MG63 (cell line): ENCODE measurements around the gene SLC15A4. TPM values are rescaled to one million over a fixed set of nuclear protein-coding genes. Genes with fewer than 3 reads are reported as not detected.

Source experiments
- DNase-seq: peaks from one replicate; pipeline ENCODE4 v3.0.0-alpha.2; 2020
- H3K27me3 ChIP-seq: fragments of 250-450 bp; sonication (Bioruptor Pico); 2 replicates; pipeline ENCODE4 v1.5.1; 2020; ENCODE audit warnings: mild to moderate bottlenecking, moderate library complexity
- H3K36me3 ChIP-seq: fragments of 250-450 bp; sonication (Bioruptor Pico); 2 replicates; pipeline ENCODE4 v1.5.1; 2020; ENCODE audit warnings: mild to moderate bottlenecking, moderate library complexity
- H3K4me3 ChIP-seq: fragments of 250-450 bp; sonication (Bioruptor Pico); 2 replicates; pipeline ENCODE4 v1.5.1; 2020; ENCODE audit warnings: mild to moderate bottlenecking, moderate library complexity
- H3K9me3 ChIP-seq: fragments of 250-450 bp; sonication (Bioruptor Pico); 2 replicates; pipeline ENCODE4 v1.5.1; 2020; ENCODE audit warnings: mild to moderate bottlenecking, moderate library complexity
- total RNA-seq: library from RNA; depleted of rRNA; stranded (reverse); fragments of >200 nt; shearing (Covaris generic); gene quantifications from 2 replicates; pipeline ENCODE4 v1.2.3, GENCODE V29; 2014; ENCODE audit warnings: low replicate concordance; rRNA removed

The SLC15A4 gene
- total RNA-seq, 1 experiment from 2014 or later, result 26.9 TPM

GRCh38 chr12:128755566-128755965 lies 68.2 kb downstream of the SLC15A4 start:
- Histone ChIP-seq H3K9me3 (no peaks in the 10 kb centered on the region), H3K27me3 (no peaks in the 10 kb centered on the region), H3K36me3 (no peaks in the 10 kb centered on the region), H3K4me3 (no peak overlapping the region)
- DNase-seq, result no peak

DNA sequence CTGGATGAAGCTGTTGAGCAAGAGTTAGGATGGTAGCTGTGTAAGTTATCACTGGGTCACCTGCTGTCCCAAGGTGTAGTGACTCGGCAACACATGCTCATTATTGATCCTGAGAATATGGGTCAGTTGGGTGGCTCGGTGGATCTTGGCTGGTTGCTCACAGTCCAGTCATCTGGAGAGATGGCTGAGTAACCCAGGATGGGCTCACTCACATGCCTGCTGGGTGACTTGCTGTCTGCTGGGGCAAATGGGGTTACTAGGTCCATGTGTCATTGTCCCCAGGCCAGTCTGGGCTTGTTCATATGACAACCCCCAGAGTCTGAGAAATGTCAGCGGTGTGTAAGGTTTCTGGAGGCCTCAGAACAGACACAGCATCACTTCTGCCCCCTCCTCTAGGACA lies 69.5 kb downstream of the SLC15A4 start:
- Histone ChIP-seq H3K4me3 (no peak overlapping the region), H3K36me3 (no peaks in the 10 kb centered on the region)
- DNase-seq, result no peak

DNA sequence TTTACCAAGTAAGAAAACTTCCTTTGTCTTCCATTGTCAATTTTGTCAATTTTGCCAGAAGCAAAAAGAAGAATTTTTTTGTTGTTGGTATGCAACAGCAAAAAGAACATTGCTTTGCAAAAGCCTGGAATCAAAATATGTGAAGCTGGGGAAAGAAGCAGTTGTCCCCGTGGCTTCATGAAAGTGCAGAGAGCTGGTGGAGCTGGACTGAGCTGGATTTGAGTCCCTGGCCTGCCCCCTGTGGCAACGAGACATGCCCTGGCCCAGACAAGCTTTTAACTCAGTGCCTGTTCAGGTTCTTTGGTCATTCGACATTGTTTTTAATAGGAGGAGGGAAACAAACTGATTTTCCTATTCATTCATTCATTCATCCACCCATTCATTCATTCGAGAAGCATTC lies 70.3 kb downstream of the SLC15A4 start:
- DNase-seq, result no peak
- H3K27me3 ChIP-seq, result no peaks in the 10 kb centered on the region
- H3K36me3 ChIP-seq, result no peaks in the 10 kb centered on the region
- no peaks in the 10 kb centered on the region for H3K9me3 ChIP-seq
- H3K4me3 ChIP-seq, result no peak overlapping the region

More for the DNA sequence above, 69.5 kb downstream of the SLC15A4 start:
- H3K9me3 ChIP-seq, result no peaks in the 10 kb centered on the region
- no peaks in the 10 kb centered on the region for H3K27me3 ChIP-seq

DNA sequence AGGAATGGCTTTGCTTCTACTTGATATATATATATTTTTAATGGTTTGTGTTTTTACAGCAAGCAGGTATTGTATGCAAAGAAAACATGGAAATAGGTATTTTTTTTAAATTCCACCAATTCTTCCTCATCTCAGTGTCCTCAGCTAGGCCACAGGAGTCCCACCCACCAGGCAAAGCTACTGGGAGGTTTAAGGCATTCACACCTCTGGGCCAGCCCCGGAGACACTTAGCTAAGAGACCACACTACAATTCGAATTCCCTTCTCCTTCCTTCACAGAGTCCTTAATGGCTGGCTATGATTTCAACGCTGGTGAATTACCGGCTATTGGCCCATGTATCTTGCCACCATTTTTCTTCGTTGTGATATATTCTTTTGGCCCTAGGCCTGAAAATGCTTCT lies 71.4 kb downstream of the SLC15A4 start:
- Histone ChIP-seq H3K27me3 (no peaks in the 10 kb centered on the region), H3K4me3 (no peak overlapping the region), H3K9me3 (no peaks in the 10 kb centered on the region), H3K36me3 (no peaks in the 10 kb centered on the region)
- DNase-seq, result no peak

- Histone ChIP-seq H3K9me3 (no peaks in the 10 kb centered on the region), H3K4me3 (no peak overlapping the region), H3K27me3 (no peaks in the 10 kb centered on the region), H3K36me3 (no peaks in the 10 kb centered on the region)
- no peak for DNase-seq
These were observed 76.3 kb downstream of the SLC15A4 start for GRCh38 chr12:128747441-128747840.

DNA sequence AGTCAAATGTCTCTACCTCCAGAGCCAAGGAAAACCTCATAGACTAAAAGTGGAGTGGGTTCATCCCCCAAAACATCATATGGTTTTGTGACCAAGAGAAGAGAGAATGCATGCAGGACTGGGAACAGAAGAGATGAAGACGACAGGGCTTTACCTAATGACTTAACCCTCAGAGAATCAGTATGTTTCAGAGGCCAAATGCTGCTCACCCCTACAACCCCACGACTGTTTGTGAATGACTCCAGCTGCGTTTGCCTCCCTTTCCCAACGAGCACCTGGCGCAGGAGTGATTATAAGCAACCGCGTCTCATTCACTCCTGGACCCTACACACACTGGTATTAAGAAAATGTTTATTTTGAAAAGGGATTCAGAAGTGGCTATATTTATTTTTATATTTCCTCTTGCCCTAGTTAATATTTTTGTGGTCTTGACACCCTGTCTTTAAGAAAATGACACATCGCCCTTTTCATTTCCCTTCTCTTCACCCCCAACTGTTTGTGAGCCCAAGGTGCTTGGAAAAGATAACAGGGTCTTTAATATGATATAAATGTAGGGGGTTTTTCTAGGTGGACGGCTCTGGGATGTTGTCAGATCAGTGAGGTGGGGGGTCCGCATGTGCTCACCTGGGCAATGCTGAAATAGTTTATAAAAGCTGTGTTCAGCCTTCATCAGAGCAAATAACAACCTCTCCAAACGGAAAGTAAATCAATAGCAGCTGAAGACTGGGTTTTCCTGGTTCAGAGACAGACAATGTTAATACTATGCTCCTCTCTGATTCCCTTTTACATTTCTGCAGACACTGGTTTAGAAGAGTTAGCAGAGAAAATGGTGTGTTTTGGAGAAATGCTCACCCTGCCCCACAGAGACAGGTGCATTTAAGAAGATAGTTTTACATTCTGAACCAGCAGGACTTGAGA lies 77.7 kb downstream of the SLC15A4 start:
- Histone ChIP-seq H3K36me3 (no peaks in the 10 kb centered on the region), H3K4me3 (no peak overlapping the region), H3K9me3 (no peaks in the 10 kb centered on the region), H3K27me3 (no peaks in the 10 kb centered on the region)
- no peak for DNase-seq

DNA sequence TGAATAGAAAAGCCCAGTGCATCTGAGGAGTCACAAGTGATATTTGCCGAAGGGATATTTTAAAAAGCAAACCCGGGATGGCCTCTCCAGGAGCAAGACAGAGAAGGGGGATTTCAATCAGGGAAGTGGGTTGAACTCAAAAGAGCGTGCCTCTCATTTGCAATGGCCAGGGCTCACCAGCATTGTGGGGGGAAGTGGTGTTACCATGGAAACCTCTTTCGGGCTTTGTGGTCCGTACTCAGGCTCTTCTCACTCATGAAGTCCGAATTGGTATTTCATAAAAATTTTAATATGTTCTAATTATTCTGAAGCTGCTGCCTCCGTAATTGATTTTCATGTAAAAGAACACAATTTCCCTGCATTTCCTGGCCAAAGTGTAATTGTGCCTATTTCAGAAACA lies 79.8 kb downstream of the SLC15A4 start:
- H3K36me3 ChIP-seq, result no peaks in the 10 kb centered on the region
- no peaks in the 10 kb centered on the region for H3K27me3 ChIP-seq
- H3K9me3 ChIP-seq, result no peaks in the 10 kb centered on the region
- no peak overlapping the region for H3K4me3 ChIP-seq
- DNase-seq, result no peak

Other genes starting within 250 kb of the SLC15A4 start
- 0.39 and 4.2 TPM in 2 replicates for gene GLT1D1, start 29.5 kb upstream of the SLC15A4 start, total RNA-seq